A375 (cell line): ENCODE results near the gene CSTF2T. TPM values are rescaled to one million over a fixed set of nuclear protein-coding genes. Genes with fewer than 3 reads are reported as not detected.

Experiments used
- total RNA-seq: library from RNA; depleted of rRNA; stranded (reverse); fragments of >200 nt; shearing (Covaris generic); gene quantifications from 2 replicates; pipeline ENCODE4 v1.2.3, GENCODE V29; 2014; rRNA removed

CSTF2T gene, protein sequence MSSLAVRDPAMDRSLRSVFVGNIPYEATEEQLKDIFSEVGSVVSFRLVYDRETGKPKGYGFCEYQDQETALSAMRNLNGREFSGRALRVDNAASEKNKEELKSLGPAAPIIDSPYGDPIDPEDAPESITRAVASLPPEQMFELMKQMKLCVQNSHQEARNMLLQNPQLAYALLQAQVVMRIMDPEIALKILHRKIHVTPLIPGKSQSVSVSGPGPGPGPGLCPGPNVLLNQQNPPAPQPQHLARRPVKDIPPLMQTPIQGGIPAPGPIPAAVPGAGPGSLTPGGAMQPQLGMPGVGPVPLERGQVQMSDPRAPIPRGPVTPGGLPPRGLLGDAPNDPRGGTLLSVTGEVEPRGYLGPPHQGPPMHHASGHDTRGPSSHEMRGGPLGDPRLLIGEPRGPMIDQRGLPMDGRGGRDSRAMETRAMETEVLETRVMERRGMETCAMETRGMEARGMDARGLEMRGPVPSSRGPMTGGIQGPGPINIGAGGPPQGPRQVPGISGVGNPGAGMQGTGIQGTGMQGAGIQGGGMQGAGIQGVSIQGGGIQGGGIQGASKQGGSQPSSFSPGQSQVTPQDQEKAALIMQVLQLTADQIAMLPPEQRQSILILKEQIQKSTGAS
- 17.0 and 18.7 TPM in 2 replicates for total RNA-seq

DNA sequence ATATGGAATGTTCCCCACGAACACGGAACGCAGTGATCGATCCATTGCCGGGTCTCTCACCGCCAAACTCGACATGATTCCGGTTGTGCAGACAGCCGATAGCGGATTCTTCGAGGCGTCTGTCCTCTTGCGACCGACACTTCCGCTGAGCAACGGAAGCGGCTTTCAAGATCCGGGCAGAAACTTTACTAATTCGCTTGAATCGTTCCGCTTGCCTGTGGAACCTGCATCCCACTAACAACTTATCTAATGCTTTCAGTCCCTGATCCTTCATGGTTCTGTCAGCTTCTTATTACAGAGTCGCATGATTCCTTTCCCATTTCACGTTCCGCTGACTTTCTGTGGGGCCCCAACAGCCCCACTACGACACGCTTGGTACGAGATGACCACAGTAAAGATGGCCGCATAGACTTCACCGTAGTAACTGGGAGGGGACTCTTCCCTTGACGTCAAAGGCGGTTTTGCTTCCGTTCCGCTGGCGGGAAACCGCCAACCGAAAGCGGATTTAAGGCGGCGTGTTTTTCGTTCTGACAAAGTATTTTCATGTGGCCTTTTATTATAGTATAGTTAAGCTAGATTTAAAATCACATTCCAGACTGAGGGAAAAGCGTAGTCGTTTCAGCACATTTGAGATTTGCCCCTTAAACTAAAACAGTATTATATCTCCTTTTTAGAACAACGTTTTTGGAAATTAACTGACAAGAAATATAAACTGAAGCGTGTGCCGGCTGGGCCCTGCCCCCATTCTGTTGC lies at the start of gene CSTF2T:
Gene CSTF2T, minus strand, starts transcription at position 121 of the 753 bp plus-strand sequence. Its CDS starts 46 bp downstream, at position 75.

